ENCODE measurements around the gene TOR1B.

- TF ChIP-seq, protein P1, sequence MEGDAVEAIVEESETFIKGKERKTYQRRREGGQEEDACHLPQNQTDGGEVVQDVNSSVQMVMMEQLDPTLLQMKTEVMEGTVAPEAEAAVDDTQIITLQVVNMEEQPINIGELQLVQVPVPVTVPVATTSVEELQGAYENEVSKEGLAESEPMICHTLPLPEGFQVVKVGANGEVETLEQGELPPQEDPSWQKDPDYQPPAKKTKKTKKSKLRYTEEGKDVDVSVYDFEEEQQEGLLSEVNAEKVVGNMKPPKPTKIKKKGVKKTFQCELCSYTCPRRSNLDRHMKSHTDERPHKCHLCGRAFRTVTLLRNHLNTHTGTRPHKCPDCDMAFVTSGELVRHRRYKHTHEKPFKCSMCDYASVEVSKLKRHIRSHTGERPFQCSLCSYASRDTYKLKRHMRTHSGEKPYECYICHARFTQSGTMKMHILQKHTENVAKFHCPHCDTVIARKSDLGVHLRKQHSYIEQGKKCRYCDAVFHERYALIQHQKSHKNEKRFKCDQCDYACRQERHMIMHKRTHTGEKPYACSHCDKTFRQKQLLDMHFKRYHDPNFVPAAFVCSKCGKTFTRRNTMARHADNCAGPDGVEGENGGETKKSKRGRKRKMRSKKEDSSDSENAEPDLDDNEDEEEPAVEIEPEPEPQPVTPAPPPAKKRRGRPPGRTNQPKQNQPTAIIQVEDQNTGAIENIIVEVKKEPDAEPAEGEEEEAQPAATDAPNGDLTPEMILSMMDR (IDR thresholded peaks at IDR 0.05; ENCODE audit: low read length): no peak
- no peak for TF ChIP-seq EZH2 (optimal IDR thresholded peaks at IDR 0.05; ENCODE audit: low read depth, low read length)
Observed at GRCh38 chr9:129840034-129840433, 37.0 kb downstream of the TOR1B start.

All from MM.1S (cell line).